ENCODE results near the gene CAMTA1.

CAMTA1 gene

DNA sequence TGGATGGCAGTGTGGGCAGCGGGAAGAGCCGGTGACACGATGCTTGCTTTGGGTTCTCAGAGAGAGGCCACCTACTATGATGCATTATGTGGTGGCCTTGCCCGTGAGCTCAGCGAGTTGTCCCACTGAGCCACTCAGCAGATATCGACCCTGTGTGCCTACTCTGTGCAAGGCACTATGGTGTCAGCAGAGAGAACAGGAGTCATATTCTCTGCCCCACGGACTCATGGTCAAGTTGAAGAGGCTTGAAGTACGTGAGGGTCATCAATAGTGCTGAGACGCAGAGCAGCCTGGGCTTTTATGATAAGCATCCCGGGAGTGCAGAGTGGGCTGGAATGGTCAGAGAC lies 466.2 kb downstream of the CAMTA1 start:
- peaks cover 15% of the 10 kb centered on the region for H3K27me3 Mint-ChIP-seq
- no peaks in the 10 kb centered on the region for H3K4me1 Mint-ChIP-seq
- ATAC-seq, result no peak
- no peak overlapping the region for H3K4me3 Mint-ChIP-seq
- no peaks in the 10 kb centered on the region for H3K36me3 Mint-ChIP-seq
- H3K27ac Mint-ChIP-seq, result no peak overlapping the region
- no peaks in the 10 kb centered on the region for H3K9me3 Mint-ChIP-seq

DNA sequence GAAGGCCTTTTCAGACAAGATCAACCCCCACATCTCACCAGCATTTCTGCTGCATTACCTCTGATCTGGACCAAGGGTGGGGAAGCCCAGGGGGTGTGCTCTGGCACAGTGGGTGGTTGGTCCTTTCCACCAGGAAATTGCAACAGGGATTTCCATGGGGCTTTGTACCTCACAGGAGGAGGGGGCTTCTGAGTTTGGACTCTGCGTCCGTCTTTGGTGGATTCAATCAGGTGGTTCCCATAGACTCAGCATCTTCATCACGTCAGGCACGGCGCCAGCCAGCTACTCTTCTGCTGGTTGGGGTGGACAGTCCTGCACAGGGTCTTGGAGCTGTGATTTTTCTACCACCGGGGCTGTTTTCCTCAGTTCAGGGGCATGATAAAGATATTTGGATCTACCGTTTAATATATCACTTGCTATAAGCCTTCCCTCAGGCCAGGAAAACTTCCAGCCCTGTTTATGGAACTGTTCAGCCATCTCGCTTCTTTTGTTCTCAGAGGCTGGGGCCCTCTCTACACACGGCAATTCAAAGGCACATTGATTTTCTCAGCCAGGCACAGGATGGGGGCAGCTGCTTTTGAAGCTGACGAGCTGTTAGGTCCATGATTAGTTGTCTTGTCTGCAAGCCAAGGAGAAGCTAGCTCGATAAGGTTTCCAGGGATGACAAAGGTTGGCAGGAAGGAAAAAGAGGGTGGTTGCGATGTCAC lies 467.3 kb downstream of the CAMTA1 start:
- Mint-ChIP-seq H3K4me1 (no peaks in the 10 kb centered on the region), H3K27me3 (peaks cover 3% of the 10 kb centered on the region), H3K36me3 (no peaks in the 10 kb centered on the region), H3K9me3 (no peaks in the 10 kb centered on the region), H3K27ac (no peak overlapping the region), H3K4me3 (no peak overlapping the region)
- no peak for ATAC-seq

DNA sequence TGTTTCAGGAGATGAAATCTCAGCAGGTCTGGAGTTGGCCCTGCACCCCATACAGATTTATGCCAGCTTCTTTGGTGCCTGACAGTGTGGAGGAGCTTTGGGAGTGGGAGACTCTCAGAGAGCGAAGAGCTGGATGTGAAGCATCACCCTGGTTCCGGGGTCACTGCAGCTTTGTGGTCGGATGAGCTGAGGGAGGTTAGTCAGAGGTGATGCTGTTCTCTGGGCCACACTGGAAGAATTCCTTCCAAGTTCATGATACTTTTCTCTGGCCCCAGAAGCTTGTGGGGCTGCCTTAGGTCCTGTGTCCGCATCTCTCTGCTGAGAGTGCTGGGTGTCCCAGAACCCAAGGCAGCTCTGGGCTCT lies 467.8 kb downstream of the CAMTA1 start:
- Mint-ChIP-seq H3K27ac (no peak overlapping the region), H3K27me3 (no peaks in the 10 kb centered on the region), H3K4me1 (no peaks in the 10 kb centered on the region), H3K36me3 (no peaks in the 10 kb centered on the region), H3K4me3 (no peak overlapping the region), H3K9me3 (no peaks in the 10 kb centered on the region)
- ATAC-seq, result no peak

DNA sequence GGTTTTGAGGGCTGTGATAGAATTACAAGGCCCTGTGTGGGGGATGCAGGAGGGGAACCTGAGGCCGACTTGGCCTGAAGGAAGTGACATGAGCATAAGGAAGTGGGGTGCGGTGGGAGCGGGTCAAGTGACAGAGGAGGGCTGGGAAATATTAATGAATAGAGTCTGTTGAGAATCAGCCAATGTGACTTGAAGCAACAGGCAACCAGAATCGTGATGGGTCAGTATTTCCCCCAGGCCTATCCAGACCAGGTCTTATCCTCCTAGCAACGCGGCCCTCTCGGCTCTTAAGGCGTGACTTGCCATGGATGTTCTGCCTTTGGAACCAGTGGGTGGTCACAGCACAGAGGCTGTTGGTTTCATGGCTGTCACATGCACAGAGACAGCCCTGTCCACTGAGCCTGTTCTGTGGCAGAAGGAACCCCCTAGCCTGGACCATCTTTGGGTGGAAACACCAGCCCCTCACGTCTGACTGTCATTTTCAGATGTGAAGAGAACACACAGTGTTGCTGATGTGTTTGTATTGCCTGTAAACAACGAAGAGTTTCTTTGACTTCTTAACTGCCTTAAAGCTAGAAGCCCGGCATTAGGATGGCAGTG lies 468.8 kb downstream of the CAMTA1 start:
- H3K4me1 Mint-ChIP-seq, result no peaks in the 10 kb centered on the region
- ATAC-seq, result no peak
- H3K36me3 Mint-ChIP-seq, result no peaks in the 10 kb centered on the region
- H3K27ac Mint-ChIP-seq, result no peak overlapping the region
- no peak overlapping the region for H3K4me3 Mint-ChIP-seq
- no peaks in the 10 kb centered on the region for H3K27me3 Mint-ChIP-seq
- no peaks in the 10 kb centered on the region for H3K9me3 Mint-ChIP-seq

DNA sequence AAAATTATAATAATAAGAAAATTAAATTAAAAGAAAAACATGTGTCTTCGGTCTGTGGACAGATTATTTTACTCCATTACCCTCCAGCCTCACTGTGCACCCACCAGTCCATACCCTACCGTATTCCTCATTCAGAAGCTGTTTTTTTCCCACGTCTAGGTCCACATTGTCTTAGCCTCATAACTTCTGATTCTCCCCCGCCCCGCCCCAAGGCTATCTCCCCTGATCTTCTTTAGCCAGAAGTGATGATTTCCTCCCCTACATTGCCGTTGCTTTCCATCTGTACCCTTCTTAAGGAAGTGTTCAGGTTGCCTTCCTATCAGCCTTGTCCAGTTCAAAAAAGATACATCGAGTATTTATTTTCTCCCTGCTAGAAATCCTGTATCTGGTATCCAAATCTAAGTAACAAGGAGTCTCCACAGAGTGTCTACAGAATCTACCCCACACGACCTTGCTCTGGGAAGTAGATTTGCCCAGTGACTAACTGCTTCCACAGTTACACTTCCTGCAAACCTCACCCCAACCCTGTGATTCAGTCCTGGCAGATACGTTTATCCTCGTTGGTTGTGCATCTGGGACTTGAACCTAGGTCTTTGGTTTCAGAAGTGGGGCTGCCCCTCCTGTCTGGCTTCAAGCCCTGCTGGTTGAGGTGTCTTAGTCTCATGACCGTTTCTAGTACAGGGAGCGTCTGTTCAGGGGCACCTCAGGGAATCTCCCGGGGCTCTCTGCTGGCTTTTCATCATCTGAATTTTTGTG lies 470.2 kb downstream of the CAMTA1 start:
- Mint-ChIP-seq H3K4me3 (no peak overlapping the region), H3K27ac (no peak overlapping the region), H3K27me3 (no peaks in the 10 kb centered on the region), H3K36me3 (no peaks in the 10 kb centered on the region), H3K4me1 (no peaks in the 10 kb centered on the region), H3K9me3 (no peaks in the 10 kb centered on the region)
- no peak for ATAC-seq

DNA sequence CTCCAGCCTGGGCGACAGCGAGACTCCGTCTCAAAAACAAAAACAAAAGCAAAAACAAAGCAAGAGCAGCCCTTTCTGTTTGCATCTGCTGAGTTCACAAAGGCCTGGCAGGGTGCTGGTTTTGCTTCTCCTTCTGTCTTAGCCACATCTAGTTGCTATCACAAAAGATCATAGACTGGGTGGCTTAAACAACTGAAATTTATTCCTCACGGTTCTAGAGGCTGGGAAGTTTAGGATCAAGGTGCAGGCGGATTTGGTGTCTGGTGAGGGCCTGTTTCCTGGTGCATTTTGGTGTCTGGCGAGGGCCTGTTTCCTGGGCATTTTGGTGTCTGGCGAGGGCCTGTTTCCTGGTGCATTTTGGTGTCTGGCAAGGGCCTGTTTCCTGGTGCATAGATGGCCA lies 471.3 kb downstream of the CAMTA1 start:
- H3K4me1 Mint-ChIP-seq, result no peaks in the 10 kb centered on the region
- H3K27ac Mint-ChIP-seq, result no peak overlapping the region
- no peaks in the 10 kb centered on the region for H3K36me3 Mint-ChIP-seq
- H3K27me3 Mint-ChIP-seq, result peaks cover 8% of the 10 kb centered on the region
- H3K4me3 Mint-ChIP-seq, result no peak overlapping the region
- ATAC-seq, result no peak
- H3K9me3 Mint-ChIP-seq, result no peaks in the 10 kb centered on the region

DNA sequence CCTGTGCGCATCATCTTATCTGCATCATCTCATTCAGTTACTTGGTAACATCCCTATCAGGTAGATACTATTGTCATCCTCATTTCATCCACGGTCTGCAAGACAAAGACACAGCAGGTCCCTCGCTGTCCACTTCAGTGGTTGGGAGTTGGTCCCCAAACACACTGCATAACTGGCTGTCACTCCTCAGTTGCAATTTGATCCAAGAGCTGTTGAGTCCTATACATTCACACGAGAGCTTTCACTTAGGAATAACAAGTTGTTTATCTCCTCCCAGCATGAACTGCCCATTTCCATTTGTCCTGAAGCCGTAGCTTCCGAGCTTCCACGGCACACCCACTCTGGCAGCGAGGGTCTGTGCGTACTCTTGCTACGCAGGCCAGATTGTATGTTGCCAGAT lies 472.0 kb downstream of the CAMTA1 start:
- Mint-ChIP-seq H3K27me3 (peaks cover 8% of the 10 kb centered on the region), H3K27ac (no peak overlapping the region), H3K9me3 (no peaks in the 10 kb centered on the region), H3K36me3 (no peaks in the 10 kb centered on the region), H3K4me3 (no peak overlapping the region), H3K4me1 (no peaks in the 10 kb centered on the region)
- no peak for ATAC-seq

DNA sequence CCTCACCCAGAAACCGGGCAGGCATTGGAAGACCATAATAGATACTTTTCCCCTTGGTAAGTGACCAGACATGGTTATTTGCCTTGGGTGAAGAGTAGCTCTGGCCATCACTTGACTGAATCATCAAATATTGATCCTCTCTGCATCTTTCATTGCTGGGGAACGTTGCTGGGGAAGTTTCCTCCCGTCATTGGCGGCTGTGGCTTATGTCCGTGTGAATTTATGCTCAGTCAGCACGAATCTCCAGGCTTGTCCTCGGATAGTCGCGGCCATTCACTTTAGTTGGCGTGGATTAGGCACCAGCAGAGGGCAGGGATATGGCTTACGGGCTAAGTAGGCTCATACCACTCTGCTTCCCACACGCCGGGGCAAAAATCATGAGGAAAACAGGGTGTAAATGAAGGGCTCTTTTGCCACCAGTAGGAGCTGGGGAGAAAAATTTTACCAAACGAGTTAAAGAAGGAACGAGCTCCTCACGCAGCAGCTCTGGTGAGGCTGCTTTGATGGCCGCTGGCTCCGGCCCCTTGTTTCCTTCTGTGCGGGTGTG lies 473.4 kb downstream of the CAMTA1 start:
- H3K4me3 Mint-ChIP-seq, result no peak overlapping the region
- H3K9me3 Mint-ChIP-seq, result no peaks in the 10 kb centered on the region
- ATAC-seq, result no peak
- no peaks in the 10 kb centered on the region for H3K36me3 Mint-ChIP-seq
- H3K27me3 Mint-ChIP-seq, result peaks cover 19% of the 10 kb centered on the region
- H3K27ac Mint-ChIP-seq, result no peak overlapping the region
- no peaks in the 10 kb centered on the region for H3K4me1 Mint-ChIP-seq

DNA sequence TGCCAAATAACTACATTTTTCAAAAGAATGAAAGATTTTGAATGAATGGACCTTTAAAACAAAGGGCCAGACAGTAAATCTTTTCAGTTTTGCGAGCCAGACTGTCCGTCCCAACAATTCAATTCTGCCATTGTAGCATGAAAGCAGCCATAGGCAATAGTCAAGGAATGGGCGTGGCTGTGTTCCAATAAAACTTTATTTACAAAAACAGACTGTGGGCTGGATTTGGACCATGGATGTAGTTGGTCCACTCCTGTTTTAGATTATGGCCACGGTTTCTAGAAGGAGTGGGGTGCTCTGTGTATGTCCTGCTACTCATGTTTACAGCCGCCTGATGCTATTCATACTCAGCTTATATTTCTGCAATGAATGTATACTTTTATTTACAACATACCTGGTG lies 474.7 kb downstream of the CAMTA1 start:
- H3K36me3 Mint-ChIP-seq, result no peaks in the 10 kb centered on the region
- H3K9me3 Mint-ChIP-seq, result no peaks in the 10 kb centered on the region
- no peak overlapping the region for H3K27ac Mint-ChIP-seq
- peaks cover 19% of the 10 kb centered on the region for H3K27me3 Mint-ChIP-seq
- no peaks in the 10 kb centered on the region for H3K4me1 Mint-ChIP-seq
- no peak overlapping the region for H3K4me3 Mint-ChIP-seq
- ATAC-seq, result no peak

DNA sequence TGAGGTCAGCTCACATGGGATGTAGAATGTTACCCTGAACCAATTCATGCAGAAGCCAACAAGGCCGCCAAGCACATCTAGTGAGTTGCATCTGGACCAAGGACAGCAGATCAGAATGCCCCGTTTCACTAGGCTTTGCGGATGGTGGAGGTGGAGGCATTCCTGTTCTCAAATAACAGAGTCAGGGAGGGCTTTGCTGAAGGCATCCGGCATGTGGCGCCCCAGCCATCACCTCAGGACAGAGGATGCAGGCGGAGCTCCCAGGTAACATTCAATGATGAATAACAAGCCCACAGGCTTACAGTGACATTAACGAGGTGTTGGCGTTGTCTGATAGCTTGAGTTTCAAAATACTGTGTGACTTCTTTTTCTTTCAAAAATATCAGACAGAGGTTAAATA lies 476.2 kb downstream of the CAMTA1 start:
- no peak for ATAC-seq
- no peaks in the 10 kb centered on the region for H3K36me3 Mint-ChIP-seq
- no peaks in the 10 kb centered on the region for H3K4me1 Mint-ChIP-seq
- no peak overlapping the region for H3K4me3 Mint-ChIP-seq
- no peak overlapping the region for H3K27ac Mint-ChIP-seq
- H3K27me3 Mint-ChIP-seq, result peaks cover 28% of the 10 kb centered on the region
- no peaks in the 10 kb centered on the region for H3K9me3 Mint-ChIP-seq

DNA sequence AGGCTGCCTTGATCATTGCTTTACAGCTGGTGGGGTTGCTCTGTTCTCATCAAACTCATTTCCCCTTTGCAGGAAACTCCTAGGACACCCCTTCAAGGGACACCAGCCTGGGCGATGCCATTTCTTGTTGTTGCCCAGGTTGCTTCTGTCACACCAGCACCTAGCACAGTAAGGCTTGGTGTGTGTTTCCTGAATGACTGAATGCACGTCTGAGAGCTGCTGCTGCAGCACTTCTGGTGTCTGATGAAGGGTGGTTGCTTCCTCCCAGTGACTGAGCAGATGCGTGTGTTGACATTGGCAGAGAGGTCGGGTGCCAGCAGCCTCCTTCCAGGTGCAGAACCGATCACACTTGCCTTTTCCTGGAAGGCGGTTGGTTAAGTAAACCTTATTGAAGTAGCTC lies 477.4 kb downstream of the CAMTA1 start:
- H3K4me3 Mint-ChIP-seq, result no peak overlapping the region
- no peaks in the 10 kb centered on the region for H3K9me3 Mint-ChIP-seq
- no peaks in the 10 kb centered on the region for H3K4me1 Mint-ChIP-seq
- no peaks in the 10 kb centered on the region for H3K36me3 Mint-ChIP-seq
- no peak overlapping the region for H3K27ac Mint-ChIP-seq
- H3K27me3 Mint-ChIP-seq, result peaks cover 33% of the 10 kb centered on the region
- no peak for ATAC-seq

DNA sequence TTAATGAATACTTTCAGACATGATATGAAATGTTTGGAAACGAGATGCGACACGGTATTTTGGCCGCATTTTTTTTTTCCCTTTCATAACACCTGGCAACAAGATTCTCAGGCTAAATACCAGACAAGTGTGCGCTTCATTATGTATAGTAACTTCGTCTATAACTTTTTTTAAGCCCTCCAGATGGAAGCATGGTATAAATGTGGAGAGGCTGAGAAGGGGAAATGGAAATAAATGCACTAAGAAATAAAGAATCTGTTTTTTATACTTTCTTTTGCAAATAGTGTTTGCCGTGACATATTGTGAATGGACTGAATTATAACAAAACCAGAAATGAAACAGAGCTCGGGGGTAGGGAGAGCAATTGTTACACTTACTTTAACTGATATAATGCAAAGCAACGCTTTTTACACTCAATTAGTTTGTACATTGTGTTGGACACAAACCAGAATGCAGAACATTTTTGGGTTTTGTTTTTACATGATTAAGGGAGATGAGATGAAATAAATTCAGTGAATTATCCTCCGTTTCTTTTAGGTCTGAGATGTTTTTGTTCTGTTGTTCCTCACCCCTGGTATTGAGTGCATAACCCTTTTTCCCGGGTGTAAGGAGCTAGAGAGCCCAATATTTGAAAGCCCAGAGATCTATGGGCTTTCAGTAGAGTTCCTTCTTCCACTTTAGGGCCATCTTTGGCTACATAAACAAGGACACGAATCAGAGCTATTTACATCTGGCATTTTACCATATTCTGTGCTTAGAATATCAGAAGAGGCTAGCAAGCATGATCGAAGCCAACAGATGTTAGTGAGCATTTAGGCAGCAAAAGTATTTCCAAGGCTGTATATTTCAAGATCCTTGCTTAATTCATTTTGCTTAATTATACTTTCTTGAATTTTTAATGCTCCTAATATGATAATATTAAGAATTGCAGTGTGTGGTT lies 478.0 kb downstream of the CAMTA1 start:
- no peak overlapping the region for H3K27ac Mint-ChIP-seq
- no peak for ATAC-seq
- H3K36me3 Mint-ChIP-seq, result no peaks in the 10 kb centered on the region
- peaks cover 33% of the 10 kb centered on the region for H3K27me3 Mint-ChIP-seq
- no peak overlapping the region for H3K4me3 Mint-ChIP-seq
- peaks cover 5% of the 10 kb centered on the region for H3K9me3 Mint-ChIP-seq
- no peaks in the 10 kb centered on the region for H3K4me1 Mint-ChIP-seq

DNA sequence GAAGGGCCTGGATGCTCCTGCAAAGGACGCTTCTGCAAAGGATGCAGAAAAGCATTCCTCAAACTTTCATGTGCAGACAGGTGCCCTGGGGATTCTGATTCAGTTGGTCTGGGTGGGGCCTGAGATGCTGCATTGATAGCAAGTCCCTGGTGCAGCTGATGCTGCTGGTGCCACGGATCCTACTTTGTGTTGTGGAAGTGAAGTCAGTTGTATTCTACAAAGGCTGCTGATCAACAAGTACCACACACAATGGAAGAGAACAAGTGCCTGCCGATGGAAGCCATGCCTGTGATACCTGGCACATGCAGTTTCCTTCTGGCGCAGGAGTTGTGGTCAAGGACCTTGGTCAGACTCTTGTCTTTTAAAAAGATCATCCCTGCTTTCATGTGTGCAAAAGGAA lies 478.8 kb downstream of the CAMTA1 start:
- Mint-ChIP-seq H3K4me1 (no peaks in the 10 kb centered on the region), H3K36me3 (no peaks in the 10 kb centered on the region), H3K27me3 (peaks cover 33% of the 10 kb centered on the region), H3K9me3 (peaks cover 8% of the 10 kb centered on the region), H3K4me3 (no peak overlapping the region), H3K27ac (no peak overlapping the region)
- no peak for ATAC-seq

DNA sequence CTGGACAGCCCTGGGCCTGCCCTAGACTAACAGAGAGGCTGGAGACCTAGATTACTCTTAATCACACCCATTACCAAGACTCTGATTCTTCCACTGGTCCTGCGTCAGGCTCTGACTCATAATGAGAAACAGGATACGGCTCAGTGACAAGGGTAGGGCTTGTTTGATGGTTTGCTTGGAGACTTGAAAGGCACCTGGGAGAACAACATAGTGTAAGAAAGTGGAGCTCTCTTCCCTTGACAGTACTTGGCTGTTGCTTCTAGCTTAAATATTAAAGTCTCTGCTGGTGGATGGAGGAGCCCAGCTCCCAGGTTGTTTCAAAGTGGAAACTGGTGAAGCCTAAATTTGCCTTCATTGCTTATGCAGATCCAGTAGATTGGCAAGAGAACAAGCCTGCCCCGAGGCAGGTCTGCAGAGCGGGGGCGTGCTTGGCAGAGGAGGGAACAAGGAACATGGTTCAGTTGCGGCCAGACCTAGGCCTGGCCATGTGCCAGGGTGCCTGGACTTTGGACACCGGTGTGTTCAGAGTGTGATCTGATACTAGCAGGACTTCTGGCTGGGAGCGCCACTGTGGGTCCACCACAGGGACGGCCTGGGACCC lies 480.6 kb downstream of the CAMTA1 start:
- H3K27me3 Mint-ChIP-seq, result peaks cover 42% of the 10 kb centered on the region
- no peaks in the 10 kb centered on the region for H3K4me1 Mint-ChIP-seq
- ATAC-seq, result peak; percentile 8
- peaks cover 7% of the 10 kb centered on the region for H3K36me3 Mint-ChIP-seq
- no peak overlapping the region for H3K4me3 Mint-ChIP-seq
- H3K27ac Mint-ChIP-seq, result no peak overlapping the region
- H3K9me3 Mint-ChIP-seq, result peaks cover 14% of the 10 kb centered on the region

DNA sequence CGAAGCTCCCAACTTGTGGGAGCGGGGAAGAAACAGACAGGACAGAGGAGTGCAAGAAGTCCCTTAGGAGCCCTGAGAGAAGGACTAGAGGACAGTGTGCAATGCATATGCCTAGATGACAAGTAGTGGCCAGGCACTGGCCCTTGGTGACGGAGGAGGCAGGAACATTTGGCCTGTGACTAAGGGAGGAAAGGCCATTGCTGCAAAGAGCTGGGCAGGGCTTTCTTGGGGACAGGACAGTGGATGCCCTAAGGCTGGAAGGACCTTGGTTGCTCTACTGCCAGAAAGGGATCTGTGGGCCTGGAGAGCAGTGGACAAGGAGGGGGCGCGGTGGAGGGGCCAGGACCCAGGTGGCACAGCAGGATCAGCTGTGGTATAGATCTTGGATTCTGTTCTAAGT lies 481.3 kb downstream of the CAMTA1 start:
- H3K36me3 Mint-ChIP-seq, result peaks cover 7% of the 10 kb centered on the region
- no peak overlapping the region for H3K4me3 Mint-ChIP-seq
- H3K27ac Mint-ChIP-seq, result no peak overlapping the region
- peaks cover 19% of the 10 kb centered on the region for H3K9me3 Mint-ChIP-seq
- H3K4me1 Mint-ChIP-seq, result no peaks in the 10 kb centered on the region
- peaks cover 42% of the 10 kb centered on the region for H3K27me3 Mint-ChIP-seq
- no peak for ATAC-seq
